Stimulated activated CD8-positive, alpha-beta memory T cell treated with anti-CD3 and anti-CD28 coated beads, Interleukin-15, amount 100 ng/mL, for 48 hours (primary cell): ENCODE measurements around the gene SLC15A2.
"Not testable (repeated sequence)": the region's sequence is repeated elsewhere in the genome, so short reads cannot be mapped to it uniquely, and the experiment has no call there.

Experiments used
- DNase-seq, 2 donors: peaks; one replicate each; pipeline ENCODE4 v3.0.0-alpha.2; 2020; ENCODE audit warnings: low read depth in 2 of 2

The SLC15A2 gene

DNA sequence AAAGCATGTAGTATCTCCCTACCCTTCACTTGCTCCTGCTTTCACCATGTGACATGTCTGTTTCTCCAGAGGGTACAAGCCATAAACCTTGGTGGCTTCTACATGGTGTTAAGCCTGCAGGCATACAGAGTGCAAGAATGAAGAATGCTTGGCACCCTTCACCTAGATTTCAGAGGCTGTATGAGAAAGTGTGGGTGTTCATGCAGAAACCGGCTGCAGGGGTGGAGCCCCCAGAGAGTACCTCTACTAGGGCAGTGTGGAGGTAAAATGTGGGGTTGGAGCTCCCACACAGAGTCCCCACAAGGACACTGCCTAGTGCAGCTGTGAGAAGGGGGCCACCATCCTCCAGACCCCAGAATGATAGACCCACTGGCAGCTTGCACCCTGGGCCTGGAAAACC, 32.2 kb downstream of the SLC15A2 start:
- no peak for DNase-seq

- DNase-seq = not testable (repeated sequence)
Observed at GRCh38 chr3:121938141-121938855, 44.1 kb downstream of the SLC15A2 start.

DNA sequence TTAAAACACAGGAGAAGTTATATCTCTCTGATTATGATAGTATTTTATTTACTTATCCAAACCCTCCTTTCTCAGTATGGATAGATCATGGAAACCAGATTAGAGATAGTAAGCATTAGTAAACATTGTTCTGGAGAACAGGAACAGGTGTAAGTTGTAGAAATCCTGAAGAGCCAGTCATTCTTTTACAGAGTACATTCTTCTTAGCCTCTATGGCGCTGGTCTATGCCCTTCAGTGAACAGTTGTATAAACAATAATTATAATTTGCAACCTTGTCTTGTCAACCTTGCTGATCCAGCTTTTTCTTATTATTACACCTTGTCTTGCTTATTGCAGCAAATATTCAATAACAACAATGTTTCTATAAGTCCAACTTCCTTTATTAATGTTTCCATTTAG, 47.4 kb downstream of the SLC15A2 start:
- DNase-seq = no peak

DNA sequence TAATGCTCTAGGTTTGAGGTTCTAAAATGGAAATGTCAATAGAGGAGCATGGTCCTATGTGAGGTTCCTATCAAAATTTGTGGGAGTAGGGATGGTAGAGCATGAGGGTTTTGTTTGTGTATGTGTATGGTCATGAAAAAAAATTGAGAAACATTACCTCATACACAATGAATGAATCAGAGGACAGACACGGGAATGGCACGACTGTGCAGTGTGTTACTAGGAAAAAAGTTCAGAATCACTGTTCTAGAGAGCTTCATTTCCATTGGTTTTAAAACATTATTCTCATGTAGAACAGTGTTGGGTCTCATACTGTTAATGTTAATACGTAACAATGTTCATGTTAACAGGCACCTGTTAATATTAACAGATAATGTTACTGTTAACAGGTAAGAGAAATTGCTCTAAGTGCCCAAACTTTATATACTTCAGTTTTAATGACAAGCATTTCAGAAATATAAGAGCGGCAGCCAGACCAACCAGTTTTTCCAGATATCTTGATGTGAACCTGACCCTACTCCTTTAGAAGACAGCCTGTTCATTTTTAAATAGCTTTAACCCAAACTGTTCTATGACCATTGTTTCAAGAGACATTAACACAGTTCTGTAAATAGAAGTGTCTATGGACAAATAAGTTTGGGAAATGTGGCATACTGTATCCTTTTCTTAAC, 48.0 kb downstream of the SLC15A2 start:
- DNase-seq = no peak

DNA sequence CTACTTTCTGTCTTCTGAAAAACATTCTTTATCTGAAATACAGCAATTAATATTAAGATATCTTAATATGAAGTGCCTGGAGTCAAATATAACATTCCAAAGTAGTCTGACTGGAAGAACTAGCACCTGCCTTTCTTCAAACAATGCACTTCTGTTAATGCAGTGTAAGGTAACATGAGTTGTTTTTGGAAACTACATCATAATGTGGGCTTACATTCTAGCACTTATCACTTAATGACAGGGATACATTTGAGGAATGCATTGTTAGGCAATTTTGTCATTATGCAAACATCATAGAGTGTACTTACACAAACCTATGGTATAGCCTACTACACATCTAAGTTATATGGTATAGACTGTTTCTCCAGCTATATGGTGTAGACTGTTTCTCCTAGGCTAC, 49.2 kb downstream of the SLC15A2 start:
- no peak for DNase-seq

DNA sequence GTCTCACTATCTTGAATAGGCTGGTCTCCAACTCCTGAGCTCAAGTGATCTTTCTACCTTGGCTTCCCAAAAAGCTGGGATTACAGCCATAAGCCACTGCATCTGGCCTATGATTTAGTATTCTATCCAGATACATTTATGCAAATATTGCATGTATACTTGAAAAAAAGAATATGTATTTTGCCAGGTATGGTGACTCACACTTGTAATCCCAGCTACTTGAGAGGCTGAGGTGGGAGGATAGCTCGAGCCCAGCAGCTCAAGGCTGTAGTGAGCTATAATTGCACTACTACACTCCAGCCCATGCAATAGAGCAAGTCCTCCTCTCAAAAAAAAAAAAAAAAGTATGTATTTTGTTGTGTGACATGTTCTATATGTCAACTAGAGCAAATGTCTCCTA, 54.4 kb downstream of the SLC15A2 start:
- no peak for DNase-seq

DNA sequence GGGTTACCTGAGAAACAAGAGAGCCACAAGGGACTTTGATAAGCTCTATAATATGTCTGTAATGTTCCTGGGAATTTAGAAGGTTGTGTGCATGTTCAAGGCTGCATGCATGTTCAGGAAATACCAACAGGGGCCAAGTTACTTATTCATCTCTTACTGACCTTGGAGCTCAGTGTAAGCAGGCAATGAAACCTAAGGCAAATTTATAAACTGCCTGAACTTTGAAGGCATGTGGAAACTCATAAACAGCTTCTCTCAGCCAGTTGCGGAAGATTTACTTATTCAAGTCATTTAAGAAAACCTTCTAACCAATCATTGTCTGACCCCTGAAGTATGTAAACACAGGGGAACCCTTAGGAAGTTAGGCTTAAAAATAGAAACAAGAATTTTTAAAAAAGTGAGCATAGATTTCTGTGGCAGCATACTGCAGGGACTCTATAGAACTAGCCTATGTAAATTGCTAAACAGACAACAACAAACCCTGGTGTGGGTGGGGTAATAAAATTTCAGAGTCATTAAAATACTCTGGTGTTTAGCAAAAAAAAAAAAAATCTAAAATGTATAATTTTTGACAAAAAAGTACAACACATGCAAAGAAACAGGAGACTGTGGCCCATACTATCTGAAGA, 57.2 kb downstream of the SLC15A2 start:
- DNase-seq = no peak

GRCh38 chr3:121956363-121956762, 62.2 kb downstream of the SLC15A2 start:
- DNase-seq = no peak

DNA sequence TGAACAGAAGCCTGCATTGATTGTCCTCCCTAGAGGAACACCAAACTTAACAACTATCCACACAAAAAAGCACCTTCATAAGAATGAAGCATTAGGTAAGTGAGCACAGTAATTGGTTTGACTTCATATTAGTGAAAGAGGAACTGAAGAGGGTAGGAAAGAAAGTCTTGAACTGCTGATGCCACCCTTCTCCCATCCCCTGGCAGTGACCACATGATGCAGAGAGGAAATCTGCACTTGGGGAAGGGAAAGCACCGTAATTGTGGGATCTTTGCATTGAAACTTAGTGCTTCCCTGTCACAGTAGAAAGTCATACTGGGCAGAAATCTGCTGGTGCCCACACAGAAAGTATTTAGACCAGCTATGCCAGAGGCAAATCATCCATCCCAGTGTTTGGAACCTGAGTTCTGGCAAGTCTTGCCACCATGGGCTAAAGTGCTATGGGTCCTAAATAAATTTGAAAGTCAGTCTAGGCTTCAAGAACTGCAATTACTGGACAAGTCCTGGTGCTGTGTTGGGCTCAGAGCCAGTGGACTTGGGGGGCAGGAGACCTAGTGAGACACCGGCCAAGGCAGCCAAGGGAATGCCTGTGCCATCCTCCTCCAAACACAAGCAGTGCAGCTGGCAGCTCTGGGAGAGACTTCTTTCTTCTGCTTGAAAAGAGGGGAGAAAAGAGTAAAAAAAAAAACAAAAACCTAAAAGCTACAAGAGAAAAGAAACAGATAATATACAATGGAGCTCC, 63.6 kb downstream of the SLC15A2 start:
- no peak for DNase-seq

GRCh38 chr3:121958801-121959200, 64.6 kb downstream of the SLC15A2 start:
- DNase-seq = no peak

GRCh38 chr3:121961283-121961682, 67.1 kb downstream of the SLC15A2 start:
- DNase-seq = no peak

DNA sequence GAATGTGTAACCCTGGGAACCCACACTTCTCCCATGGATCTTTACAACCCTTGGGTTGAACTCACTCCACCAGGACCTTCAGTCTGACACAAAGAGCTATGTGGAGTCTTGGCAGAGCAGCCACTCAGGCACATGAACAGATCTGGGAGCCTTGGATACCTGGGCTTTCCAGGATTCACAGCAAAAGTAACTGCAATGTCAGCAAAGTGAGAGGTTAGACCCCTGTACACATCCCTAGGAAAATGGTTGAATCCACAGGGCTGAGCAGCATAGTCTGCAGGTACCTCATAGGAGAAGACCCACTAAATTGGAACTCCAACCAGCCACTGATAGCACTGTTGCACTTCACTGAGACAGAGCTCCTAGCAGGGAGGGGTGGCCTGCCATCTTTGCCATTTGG, 68.2 kb downstream of the SLC15A2 start:
- no peak for DNase-seq

DNA sequence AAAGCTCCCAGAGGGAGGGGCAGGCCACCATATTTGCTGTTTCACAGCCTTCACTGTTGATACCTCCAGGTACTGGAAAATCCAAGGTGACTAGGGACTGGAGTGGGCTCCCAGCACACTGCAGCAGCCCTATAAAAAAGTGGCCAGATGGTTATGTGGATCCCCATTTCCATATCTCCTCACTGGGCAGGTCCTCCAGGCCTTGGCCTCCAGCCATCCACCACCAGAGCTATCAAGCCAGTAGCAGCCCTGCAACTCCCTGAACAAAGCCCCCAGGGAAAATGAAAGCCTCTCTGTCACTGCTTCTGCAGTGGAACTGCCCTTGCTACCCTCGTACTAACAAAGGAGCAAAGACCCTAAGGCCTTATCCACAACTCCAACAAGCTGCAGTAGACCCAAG, 69.4 kb downstream of the SLC15A2 start:
- no peak for DNase-seq

DNA sequence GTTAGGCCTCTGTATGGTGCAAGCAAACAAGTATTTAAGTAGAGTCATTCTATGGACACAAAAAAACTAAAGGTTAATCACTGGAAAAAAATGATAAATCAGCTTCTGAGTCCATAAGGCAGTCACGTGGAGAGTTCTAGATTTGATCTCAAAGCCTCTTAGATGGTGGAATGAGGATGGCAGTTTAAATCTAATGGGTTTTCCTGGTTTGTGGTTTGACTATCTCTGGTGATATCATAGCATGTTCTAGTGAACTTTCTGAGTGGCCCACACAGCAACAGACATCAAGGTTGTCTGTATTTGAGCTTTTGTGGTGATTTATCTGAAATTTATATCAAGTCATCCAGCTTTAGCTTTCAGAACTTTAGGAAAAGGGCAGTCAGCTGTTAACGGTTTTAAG, 75.4 kb downstream of the SLC15A2 start:
- no peak for DNase-seq

DNA sequence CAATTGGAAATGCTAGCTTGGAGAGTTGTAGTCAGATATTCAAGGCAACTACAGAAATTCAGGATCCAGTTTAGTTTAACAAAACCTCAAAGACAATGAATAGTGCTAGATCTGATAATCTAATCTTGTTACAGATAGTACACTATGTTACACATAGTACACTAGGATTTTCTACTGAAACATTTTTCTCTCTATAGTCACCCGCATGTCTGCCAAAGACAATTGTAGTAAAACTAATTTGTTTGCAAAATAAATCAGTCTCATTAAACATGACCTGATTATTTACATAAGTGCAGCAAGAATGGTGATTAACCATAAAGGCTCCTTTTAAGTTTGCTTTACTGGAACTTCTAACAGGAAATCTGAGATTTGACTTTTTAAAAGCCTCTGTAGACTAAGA, 75.8 kb downstream of the SLC15A2 start:
- no peak for DNase-seq

GRCh38 chr3:121974601-121975111, 80.5 kb downstream of the SLC15A2 start:
- no peak for DNase-seq

GRCh38 chr3:121975702-121976302, 81.6 kb downstream of the SLC15A2 start:
- DNase-seq = no peak

- DNase-seq = no peak
Observed at GRCh38 chr3:121976727-121977126, 82.5 kb downstream of the SLC15A2 start.

- no peak for DNase-seq
Observed at GRCh38 chr3:121979246-121979645, 85.0 kb downstream of the SLC15A2 start.

DNA sequence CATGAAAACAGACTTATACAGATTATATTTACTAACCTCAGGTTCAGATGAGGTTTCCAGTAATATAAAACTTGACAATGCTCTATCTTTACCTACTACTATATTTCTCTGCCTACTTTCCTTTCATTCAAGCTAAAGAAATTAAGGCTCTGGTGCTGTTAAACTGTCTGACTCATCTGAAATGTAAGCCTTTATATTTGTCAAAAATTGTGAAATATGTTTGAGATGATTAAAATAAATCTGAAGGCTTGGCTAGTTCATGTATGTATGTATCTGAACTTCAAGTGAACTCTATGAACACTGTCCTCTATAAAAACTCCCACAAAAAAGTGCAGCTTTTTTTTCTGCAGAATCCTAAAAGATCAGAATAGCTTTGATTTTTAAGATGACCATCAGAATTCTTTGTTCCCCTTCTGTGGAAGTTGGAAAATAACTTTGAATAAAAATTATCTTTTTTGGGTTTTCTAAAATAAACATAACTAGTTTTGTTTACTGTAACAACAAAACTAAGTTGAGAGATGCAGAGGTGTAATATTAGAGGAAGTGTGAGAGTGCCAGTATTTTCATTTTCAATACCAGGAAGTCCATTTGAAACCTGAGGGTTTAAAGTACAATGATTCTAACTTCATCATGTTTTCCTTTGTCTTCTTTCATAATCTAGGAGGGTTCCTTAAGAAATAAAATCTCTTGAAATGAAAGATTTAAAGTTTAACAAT, 85.7 kb downstream of the SLC15A2 start:
- no peak for DNase-seq

- DNase-seq = no peak
Observed at GRCh38 chr3:121980450-121980796, 86.2 kb downstream of the SLC15A2 start.
